Cardiac muscle cell (in vitro differentiated cells and primary cell): ENCODE data around the gene CCDC73. TPM values are rescaled to one million over a fixed set of nuclear protein-coding genes. Genes with fewer than 3 reads are reported as not detected.

Experiments used
- DNase-seq, 2 donors: peaks; one replicate each; pipeline versions ENCODE4 v3.0.0 to v3.0.0-alpha.2; 2010 to 2017; ENCODE audit warnings: low read depth in 1 of 2, low spot score in 1 of 2
- H3K27ac ChIP-seq: fragments of 200-600 bp; sonication (generic); 2 replicates; pipeline ENCODE4 v1.5.1; 2016
- H3K27me3 ChIP-seq: fragments of 200-600 bp; sonication (generic); 2 replicates; pipeline ENCODE4 v1.6.0; 2016; ENCODE audit warnings: control low read depth
- H3K36me3 ChIP-seq: fragments of 200-600 bp; sonication (generic); 2 replicates; pipeline ENCODE4 v1.5.1; 2016; ENCODE audit warnings: control low read depth
- H3K4me1 ChIP-seq: fragments of 200-600 bp; sonication (generic); 2 replicates; pipeline ENCODE4 v1.8.1; 2017; ENCODE audit warnings: low read depth, mild to moderate bottlenecking, mixed run types
- H3K4me3 ChIP-seq: fragments of 200-600 bp; sonication (generic); 2 replicates; pipeline ENCODE4 v1.5.1; 2016; ENCODE audit warnings: mild to moderate bottlenecking
- H3K9me3 ChIP-seq: fragments of 200-600 bp; sonication (generic); 2 replicates; pipeline ENCODE4 v1.5.1; 2017; ENCODE audit warnings: low read depth, mild to moderate bottlenecking, control low read depth
- polyA plus RNA-seq: library from polyadenylated mRNA; unstranded; fragments of >200 nt; fragmentation: Nextera tagmentation; extraction: Ambion mirVana; gene quantifications from 2 replicates; pipeline ENCODE4 v1.2.1, GENCODE V29; 2016
- total RNA-seq: library from RNA; depleted of rRNA; stranded (reverse); fragments of >200 nt; gene quantifications from 2 replicates; pipeline ENCODE4 v1.2.3, GENCODE V29; 2016
- TF ChIP-seq, protein P1 (sequence below): IDR thresholded peaks from 2 replicates; pipeline ENCODE4 v1.5.1; 2012; ENCODE audit warnings: low read depth, mild to moderate bottlenecking, low read length

The CCDC73 gene
- total and polyA plus RNA-seq, 2 experiments from 2014 or later = 0.76 TPM; not detected in 1

DNA sequence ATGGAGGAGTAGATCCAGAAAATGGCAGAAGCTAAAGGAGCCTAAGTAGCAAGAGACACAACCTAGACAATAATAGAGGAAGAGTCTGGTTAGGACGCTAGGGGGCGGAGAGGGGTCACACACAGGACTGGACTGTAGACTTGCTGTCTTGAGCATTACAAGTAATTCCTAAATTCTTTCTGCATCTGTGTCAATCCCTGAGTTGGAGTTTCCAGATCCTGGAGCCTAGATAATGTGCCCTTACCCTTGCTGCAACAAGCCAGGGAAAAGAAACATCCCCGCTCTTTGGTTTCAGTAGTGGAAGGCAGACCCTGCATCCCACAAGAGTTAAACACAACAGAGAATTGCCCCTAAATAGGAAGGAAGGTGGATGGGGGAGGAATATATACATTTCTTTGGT is 14.9 kb upstream of the CCDC73 start:
- Histone ChIP-seq H3K9me3 (no peaks in the 10 kb centered on the region), H3K27ac (no peak overlapping the region), H3K4me3 (no peak overlapping the region), H3K36me3 (no peaks in the 10 kb centered on the region), H3K27me3 (no peaks in the 10 kb centered on the region), H3K4me1 (no peaks in the 10 kb centered on the region)
- TF ChIP-seq, protein P1, sequence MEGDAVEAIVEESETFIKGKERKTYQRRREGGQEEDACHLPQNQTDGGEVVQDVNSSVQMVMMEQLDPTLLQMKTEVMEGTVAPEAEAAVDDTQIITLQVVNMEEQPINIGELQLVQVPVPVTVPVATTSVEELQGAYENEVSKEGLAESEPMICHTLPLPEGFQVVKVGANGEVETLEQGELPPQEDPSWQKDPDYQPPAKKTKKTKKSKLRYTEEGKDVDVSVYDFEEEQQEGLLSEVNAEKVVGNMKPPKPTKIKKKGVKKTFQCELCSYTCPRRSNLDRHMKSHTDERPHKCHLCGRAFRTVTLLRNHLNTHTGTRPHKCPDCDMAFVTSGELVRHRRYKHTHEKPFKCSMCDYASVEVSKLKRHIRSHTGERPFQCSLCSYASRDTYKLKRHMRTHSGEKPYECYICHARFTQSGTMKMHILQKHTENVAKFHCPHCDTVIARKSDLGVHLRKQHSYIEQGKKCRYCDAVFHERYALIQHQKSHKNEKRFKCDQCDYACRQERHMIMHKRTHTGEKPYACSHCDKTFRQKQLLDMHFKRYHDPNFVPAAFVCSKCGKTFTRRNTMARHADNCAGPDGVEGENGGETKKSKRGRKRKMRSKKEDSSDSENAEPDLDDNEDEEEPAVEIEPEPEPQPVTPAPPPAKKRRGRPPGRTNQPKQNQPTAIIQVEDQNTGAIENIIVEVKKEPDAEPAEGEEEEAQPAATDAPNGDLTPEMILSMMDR = peak; percentile 89
- DNase-seq = peak; percentile 81 to 87

GRCh38 chr11:32796425-32796824 is 2.0 kb upstream of the CCDC73 start:
- H3K4me1 ChIP-seq = no peaks in the 10 kb centered on the region
- no peak overlapping the region for H3K4me3 ChIP-seq
- no peaks in the 10 kb centered on the region for H3K9me3 ChIP-seq
- H3K36me3 ChIP-seq = no peaks in the 10 kb centered on the region
- no peak overlapping the region for H3K27ac ChIP-seq
- no peak for DNase-seq
- peaks cover 17% of the 10 kb centered on the region for H3K27me3 ChIP-seq
- TF ChIP-seq, protein P1 = no peak

- Histone ChIP-seq H3K9me3 (no peaks in the 10 kb centered on the region), H3K4me3 (no peak overlapping the region), H3K27ac (no peak overlapping the region), H3K36me3 (no peaks in the 10 kb centered on the region), H3K4me1 (no peaks in the 10 kb centered on the region), H3K27me3 (peaks cover 36% of the 10 kb centered on the region)
- DNase-seq = peak; percentile 47 to 68
- TF ChIP-seq, protein P1 = peak; percentile 72
Measured at GRCh38 chr11:32792948-32793475, 1.4 kb downstream of the CCDC73 start.

DNA sequence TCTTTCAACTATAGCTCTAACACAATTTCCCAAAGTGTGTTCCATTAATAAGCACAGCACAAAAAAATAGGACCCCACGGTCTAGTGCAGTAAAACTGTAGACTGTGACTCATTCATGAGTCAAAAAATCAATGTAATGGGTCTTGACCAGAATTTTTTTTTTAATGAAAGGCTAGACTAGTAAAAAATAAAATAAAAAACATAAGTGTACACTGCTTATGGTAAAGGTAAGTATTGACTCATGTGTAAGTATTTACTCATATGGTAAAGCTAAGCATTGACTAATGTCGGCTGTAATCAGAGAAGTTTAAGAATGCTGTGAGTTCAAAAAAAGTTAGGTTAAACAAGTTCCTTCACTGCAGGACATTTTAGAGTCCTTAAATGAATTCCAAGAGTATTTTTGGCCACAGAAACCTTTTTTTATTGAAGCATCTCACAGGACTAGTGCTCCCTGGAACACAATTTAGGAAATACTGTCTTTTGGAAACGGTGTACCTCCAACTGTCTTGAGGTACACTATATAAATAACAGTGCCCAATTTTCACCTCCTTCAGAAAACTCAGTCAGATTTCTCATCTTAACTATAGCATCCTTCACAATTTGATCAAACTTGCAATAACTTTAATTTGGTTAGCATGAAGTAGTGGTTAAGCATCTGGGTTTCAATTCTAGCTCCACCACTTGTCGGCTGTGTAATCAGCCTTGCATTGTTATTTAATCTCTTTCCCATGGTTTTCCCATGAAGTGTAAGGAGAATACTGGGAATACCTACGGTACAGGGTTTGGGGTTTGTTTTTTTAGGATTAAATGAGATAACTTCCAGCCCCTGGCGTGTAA is 2.1 kb downstream of the CCDC73 start:
- TF ChIP-seq, protein P1 = no peak
- Histone ChIP-seq H3K9me3 (no peaks in the 10 kb centered on the region), H3K4me3 (no peak overlapping the region), H3K27ac (no peak overlapping the region), H3K4me1 (no peaks in the 10 kb centered on the region), H3K27me3 (peaks cover 36% of the 10 kb centered on the region), H3K36me3 (no peaks in the 10 kb centered on the region)
- DNase-seq = no peak

- H3K9me3 ChIP-seq = no peaks in the 10 kb centered on the region
- no peak overlapping the region for H3K27ac ChIP-seq
- no peak overlapping the region for H3K4me3 ChIP-seq
- TF ChIP-seq, protein P1 = no peak
- peaks cover 31% of the 10 kb centered on the region for H3K27me3 ChIP-seq
- no peaks in the 10 kb centered on the region for H3K36me3 ChIP-seq
- no peak for DNase-seq
- H3K4me1 ChIP-seq = no peaks in the 10 kb centered on the region
Measured at GRCh38 chr11:32790916-32791315, 3.5 kb downstream of the CCDC73 start.
